Pancreas (tissue), 10 donors: ENCODE data around the gene GUCD1. TPM values are rescaled to one million over a fixed set of nuclear protein-coding genes. Genes with fewer than 3 reads are reported as not detected.
"Not testable (repeated sequence)": the region's sequence is repeated elsewhere in the genome, so short reads cannot be mapped to it uniquely, and the experiment has no call there.

Experiments
- ATAC-seq, 4 donors: fragments of 200-7000 bp; cut with Tn5 transposase; one replicate each; pipeline versions ENCODE4 v1.8.0 to v1.9.1; 2020; ENCODE audit warnings: mild to moderate bottlenecking in 4 of 4, moderate library complexity in 4 of 4
- DNase-seq, 6 donors: peaks; one replicate each; pipeline ENCODE4 v3.0.0-alpha.2; 2020
- FAIRE-seq: peaks from 2 replicates; lab custom pipeline; 2012; peaks lifted over from hg19 to GRCh38; lab: Jason Lieb, UNC
- H3K27ac ChIP-seq, 4 donors: fragments of 200-600 bp; sonication (generic); 1 replicate in 3 of 4; 2 replicates in 1 of 4; pipeline versions ENCODE4 v1.5.0 to v1.8.0; 2020
- H3K27me3 ChIP-seq, 4 donors: fragments of 200-600 bp; one replicate each; pipeline ENCODE4 v1.8.0; 2021
- H3K36me3 ChIP-seq, 3 donors: fragments of 200-600 bp; sonication (generic) in 1 of 3; one replicate each; pipeline versions ENCODE4 v1.5.0 to v1.8.0; 2020 to 2021
- H3K4me1 ChIP-seq, 3 donors: fragments of 200-600 bp; one replicate each; pipeline ENCODE4 v1.8.0; 2021
- H3K4me3 ChIP-seq, 4 donors: fragments of 200-600 bp; sonication (generic) in 2 of 4; one replicate each; pipeline versions ENCODE4 v1.5.0 to v1.8.0; 2020 to 2021
- H3K9me3 ChIP-seq, 4 donors: fragments of 200-600 bp; one replicate each; pipeline ENCODE4 v1.8.0; 2021
- WGBS, 2 donors: extraction: QIAGEN DNeasy Blood & Tissue Kit; methylation state at CpG; one replicate each; pipeline ENCODE4 v1.1.7; 2013; 5-methylcytosine and 5-hydroxymethylcytosine counted together
- intact Hi-C, 3 donors: fragments of 100-400 bp; cut with DNase I; formaldehyde crosslinking; loops; one replicate each; pipeline versions ENCODE4 v1.11.1 to v1.14.2; 2022
- polyA plus RNA-seq, 2 donors: library from polyadenylated mRNA; stranded (reverse); fragments of 200-250 nt; gene quantifications; one replicate each; pipeline ENCODE4 v1.2.3, GENCODE V29; 2013
- total RNA-seq, 6 donors: library from RNA; stranded (reverse); fragmentation: NEBNext Ultra II Directional in 4 of 6; extraction: Animal tissue kit (Norgen Biotek cat#: 25700) in 4 of 6; gene quantifications; one replicate each; pipeline versions ENCODE4 v1.2.1 to v1.2.4, GENCODE V29; 2021 to 2023
- TF ChIP-seq, protein P1 (sequence below), 4 donors: fragments of 200-600 bp; sonication (generic) in 3 of 4; IDR thresholded peaks; one replicate each; pipeline versions ENCODE4 v1.5.0 to v1.8.0; 2021; ENCODE audit warnings: antibody characterized with exemption in 4 of 4
- donor health status: healthy with polysubstance abuse.
- donor health status: DM: no; HTN: no; CAD: no; lungs with moderate emphysema.
- donor health status: DM: no; HTN: no; CAD: no.
- donor health status: control.
- donor health status: control.
- donor health status: Bipolar disorder and iron deficiency.
- donor health status: DM: yes; HTN: yes; CAD: no.
- donor health status: DM: no; HTN: no; CAD: no.
- donor health status: DM: no; HTN: no; CAD: no.
- donor health status: DM: yes; HTN: yes; CAD: no.

GUCD1 gene
- total RNA-seq (10 to 100 TPM; 41.0 to 55.2 (median 46.3) TPM), polyA plus RNA-seq (10 to 100 TPM; 39.9 to 41.1 TPM)

DNA sequence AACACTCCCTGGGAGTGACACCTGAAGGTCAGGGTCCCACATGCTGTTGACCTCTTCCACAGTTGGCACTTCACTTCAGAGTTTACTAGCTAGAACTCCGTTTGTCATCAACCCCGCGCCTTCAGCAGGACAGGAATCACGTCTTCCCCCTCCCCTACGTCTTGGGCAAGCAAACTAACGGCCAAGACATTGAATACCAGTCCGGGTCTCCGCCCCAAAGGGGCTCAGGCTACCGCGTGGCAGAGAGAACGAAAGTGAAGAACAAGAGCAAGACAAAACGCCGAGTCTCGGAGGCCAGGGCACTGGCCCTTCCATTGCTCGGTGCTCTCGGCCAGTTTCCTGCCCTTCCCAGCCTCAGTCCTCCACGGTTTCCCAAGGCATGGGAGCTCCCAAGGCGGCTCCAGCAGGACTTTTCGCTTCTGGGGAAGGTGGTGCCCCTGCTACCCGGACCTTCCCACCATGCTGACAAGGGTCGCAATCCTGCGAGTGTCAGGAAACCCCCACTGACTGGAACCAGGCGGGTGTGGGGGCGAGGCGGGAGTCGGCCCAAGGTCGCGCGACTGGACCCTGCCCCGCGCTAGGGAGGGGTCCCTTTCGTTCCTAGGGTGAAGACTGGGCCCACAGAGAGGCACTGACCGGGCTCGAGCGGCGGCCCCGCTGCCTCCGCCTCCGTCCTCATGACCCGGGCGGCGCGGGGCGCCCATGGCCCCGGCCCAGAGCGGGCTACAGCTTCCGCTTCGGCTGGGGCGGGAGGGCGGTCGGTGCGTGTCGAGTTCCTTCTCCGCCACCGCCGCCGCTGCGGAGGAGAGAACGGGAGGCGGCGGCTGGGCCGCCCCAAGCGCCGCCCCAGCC, at the start of gene GUCD1:
Gene GUCD1 (minus strand): TSS at position 826 of the 852 bp plus-strand sequence. CDS start 147 bp downstream, at position 679.
- Histone ChIP-seq H3K9me3 (no peaks in the 10 kb centered on the region), H3K4me3 (peak within 1 kb of the TSS; percentile 57 to 95 (median 92)), H3K27ac (peak within 1 kb of the TSS; percentile 94 to 98 (median 95)), H3K4me1 (peaks cover 16 to 39% (median 26%) of the 10 kb centered on the region in 3 donors), H3K27me3 (no peaks in the 10 kb centered on the region), H3K36me3 (peaks cover 0 to 10% (median 5%) of the 10 kb centered on the region in 3 donors)
- FAIRE-seq (no peak), DNase-seq (peak in 5 of 6 donors; percentile 33 to 71 (median 49)), ATAC-seq (peak in 1 of 4 donors; percentile 0)
- 0% methylated on average over 45 to 64 of the region's 64 CpGs for WGBS, 2 donors
- intact Hi-C loops, result no loop called here
- TF ChIP-seq, protein P1, sequence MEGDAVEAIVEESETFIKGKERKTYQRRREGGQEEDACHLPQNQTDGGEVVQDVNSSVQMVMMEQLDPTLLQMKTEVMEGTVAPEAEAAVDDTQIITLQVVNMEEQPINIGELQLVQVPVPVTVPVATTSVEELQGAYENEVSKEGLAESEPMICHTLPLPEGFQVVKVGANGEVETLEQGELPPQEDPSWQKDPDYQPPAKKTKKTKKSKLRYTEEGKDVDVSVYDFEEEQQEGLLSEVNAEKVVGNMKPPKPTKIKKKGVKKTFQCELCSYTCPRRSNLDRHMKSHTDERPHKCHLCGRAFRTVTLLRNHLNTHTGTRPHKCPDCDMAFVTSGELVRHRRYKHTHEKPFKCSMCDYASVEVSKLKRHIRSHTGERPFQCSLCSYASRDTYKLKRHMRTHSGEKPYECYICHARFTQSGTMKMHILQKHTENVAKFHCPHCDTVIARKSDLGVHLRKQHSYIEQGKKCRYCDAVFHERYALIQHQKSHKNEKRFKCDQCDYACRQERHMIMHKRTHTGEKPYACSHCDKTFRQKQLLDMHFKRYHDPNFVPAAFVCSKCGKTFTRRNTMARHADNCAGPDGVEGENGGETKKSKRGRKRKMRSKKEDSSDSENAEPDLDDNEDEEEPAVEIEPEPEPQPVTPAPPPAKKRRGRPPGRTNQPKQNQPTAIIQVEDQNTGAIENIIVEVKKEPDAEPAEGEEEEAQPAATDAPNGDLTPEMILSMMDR (IDR thresholded peaks at IDR 0.05), result no peak

DNA sequence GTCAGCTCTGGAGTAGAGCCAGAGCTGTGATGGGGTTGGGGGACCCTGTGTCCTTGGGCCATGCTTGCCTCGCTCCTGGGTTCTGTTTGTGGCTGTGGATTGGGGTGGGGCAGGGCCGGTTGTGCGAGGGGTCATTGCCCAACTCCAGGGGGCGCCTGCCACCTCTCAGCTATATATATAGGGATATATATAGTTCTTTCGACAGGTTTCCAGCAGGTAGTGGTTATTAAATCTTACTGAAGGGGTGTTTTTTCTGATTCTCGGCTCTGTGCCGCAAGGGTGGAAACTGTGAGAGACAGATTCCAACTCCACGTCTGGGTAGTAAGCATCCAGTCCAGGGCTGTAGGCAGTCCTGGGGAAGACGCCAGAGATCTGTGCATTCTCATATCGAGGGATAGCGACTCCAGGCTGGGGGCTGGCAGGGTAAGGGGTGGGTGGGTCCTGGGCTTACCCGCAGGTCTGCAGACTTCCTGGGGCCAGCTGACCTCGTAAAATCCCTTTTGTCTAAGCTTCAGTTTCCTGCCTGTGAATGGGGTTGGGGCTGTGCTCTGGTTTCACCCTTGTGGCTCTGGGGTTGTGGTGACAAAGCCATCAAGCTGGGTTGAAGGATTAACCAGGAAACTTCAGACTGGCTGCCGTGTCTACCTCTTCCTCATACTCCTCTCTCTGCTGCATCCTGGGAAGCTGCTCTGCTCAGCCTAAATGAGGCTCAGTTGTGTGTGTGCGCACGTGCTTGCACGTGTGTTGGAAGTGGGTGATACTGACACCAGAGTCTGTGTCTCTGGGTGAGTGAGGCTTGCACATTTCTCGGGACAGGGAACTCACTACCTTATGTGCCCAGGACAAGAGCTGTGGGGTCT, 49.1 kb upstream of the GUCD1 start:
- 25 to 28% methylated on average over 18 of the region's 18 CpGs for WGBS, 2 donors

GRCh38 chr22:24602847-24603769, 48.2 kb upstream of the GUCD1 start, which contains the start of gene GGT1:
Gene GGT1, plus strand, starts transcription at chr22:24603193. Its CDS starts 7,889 bp downstream, at chr22:24611082.
- WGBS, 2 donors, result 42 to 52% methylated on average over 20 to 22 of the region's 22 CpGs
- ATAC-seq, result peak; percentile 22 to 45 (median 34)
- FAIRE-seq, intact Hi-C loops, H3K9me3 ChIP-seq, H3K36me3 ChIP-seq, H3K27me3 ChIP-seq: not testable (repeated sequence)
- H3K27ac ChIP-seq, result peak within 1 kb of the TSS; percentile 55 to 76 (median 65)
- peaks cover 6 to 17% (median 15%) of the 10 kb centered on the region in 3 donors for H3K4me1 ChIP-seq
- peak within 1 kb of the TSS in 2 of 4 donors; percentile 36 to 49 for H3K4me3 ChIP-seq
- peak in 4 of 6 donors; percentile 43 to 68 (median 58) for DNase-seq

More for the DNA sequence above, 49.1 kb upstream of the GUCD1 start:
- H3K27me3 ChIP-seq, intact Hi-C loops, H3K9me3 ChIP-seq, H3K36me3 ChIP-seq, FAIRE-seq: not testable (repeated sequence)
- peak overlapping the region in 2 of 4 donors; percentile 36 to 49 for H3K4me3 ChIP-seq
- ATAC-seq, result peak; percentile 17 to 43 (median 26)
- H3K27ac ChIP-seq, result peak overlapping the region; percentile 55 to 76 (median 65)
- DNase-seq, result peak in 3 of 6 donors; percentile 29 to 67 (median 45)
- peaks cover 6 to 17% (median 15%) of the 10 kb centered on the region in 3 donors for H3K4me1 ChIP-seq

DNA sequence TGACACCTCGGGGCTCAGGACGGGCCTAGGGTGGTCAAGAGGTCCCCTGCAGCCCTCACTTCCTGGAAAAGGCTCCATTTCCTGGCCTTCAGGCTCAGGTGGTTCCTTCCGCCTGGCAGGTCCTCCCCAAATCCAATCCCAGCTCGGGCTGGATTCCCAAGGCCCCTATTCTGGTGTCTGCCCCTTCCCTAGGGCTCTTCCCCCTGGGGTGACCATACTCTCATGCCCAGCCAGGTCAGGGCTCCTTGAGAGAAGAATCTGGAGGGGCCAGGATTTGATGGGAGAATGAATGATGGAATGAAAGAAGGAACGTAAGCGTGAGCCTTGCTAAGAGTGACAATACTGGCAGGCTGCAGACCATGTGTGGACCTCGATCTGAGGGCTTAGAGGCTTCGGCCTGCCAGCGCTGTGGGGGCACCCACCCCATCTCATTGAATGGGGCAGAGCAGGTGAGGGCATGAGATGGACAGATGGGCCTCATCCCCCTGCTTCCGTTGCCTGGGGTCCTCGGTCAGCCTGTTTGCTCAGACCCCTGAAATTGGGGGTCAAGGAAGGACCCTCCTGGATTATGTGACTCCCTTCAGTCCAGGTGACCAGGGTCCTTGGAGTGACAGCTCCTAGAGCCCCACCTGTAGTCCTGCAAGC, 47.3 kb upstream of the GUCD1 start:
- DNase-seq (peak in 1 of 6 donors; percentile 44), ATAC-seq (peak in 2 of 4 donors; percentile 1 to 4)
- H3K4me3 ChIP-seq, FAIRE-seq, H3K36me3 ChIP-seq, H3K27me3 ChIP-seq, intact Hi-C loops, H3K9me3 ChIP-seq: not testable (repeated sequence)
- Histone ChIP-seq H3K4me1 (peaks cover 6 to 17% (median 15%) of the 10 kb centered on the region in 3 donors), H3K27ac (peak overlapping the region; percentile 9 to 76 (median 65))
- 60 to 63% methylated on average over 11 of the region's 11 CpGs for WGBS, 2 donors

GRCh38 chr22:24601217-24602104, 46.5 kb upstream of the GUCD1 start:
- Histone ChIP-seq H3K4me1 (peaks cover 6 to 17% (median 15%) of the 10 kb centered on the region in 3 donors), H3K27ac (peak overlapping the region; percentile 9 to 76 (median 65)), H3K27me3 (no peaks in the 10 kb centered on the region), H3K36me3 (no peaks in the 10 kb centered on the region), H3K9me3 (no peaks in the 10 kb centered on the region), H3K4me3 (no peak overlapping the region)
- ATAC-seq, result peak; percentile 78 to 91 (median 87)
- FAIRE-seq, result no peak
- intact Hi-C loops, result no loop called here
- TF ChIP-seq, protein P1 (IDR thresholded peaks at IDR 0.05), result no peak
- WGBS, 2 donors, result 31 to 36% methylated on average over 11 to 12 of the region's 12 CpGs
- peak; percentile 88 to 97 (median 93) for DNase-seq

DNA sequence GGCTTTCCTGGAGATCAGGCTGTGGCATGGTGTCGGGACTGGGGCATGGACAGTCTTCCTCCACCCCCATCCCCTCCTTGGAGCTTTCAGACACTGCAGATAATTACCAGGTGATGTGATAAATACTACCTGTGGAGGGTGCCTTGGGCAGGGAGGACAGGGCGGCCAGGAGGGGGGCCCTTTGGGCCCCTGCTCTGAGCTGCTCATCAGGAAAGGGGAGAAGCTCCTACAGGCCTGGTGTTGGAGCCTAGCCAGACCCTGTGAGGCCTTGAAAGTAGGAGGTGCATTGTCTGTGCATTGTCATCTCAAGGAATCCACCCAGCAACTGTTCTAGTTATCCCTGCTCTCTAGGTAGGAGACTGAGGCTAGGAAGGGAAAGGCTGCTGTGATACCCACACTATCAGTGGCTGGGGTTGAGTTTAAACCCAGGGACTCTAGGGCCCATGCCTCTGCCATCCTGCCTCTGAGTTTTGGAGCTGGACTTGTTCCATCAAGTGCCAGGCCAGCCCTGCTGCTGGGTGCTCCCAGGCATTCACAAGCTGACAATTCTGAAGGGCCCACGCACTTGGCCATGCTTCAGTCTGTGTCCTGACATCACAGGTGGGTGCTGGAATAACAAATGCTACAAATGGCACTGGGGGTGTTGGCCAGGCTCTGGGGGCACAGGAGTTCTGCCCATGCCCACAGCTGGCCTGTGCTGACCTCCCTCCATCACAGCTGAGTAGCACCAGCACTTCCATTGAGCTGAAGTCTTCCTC, 45.2 kb upstream of the GUCD1 start:
- intact Hi-C loops, result not testable (repeated sequence)
- WGBS, 2 donors, result 79 to 88% methylated on average over 3 of the region's 3 CpGs

More for the DNA sequence above, 45.2 kb upstream of the GUCD1 start:
- DNase-seq, result peak in 2 of 6 donors; percentile 7 to 50
- H3K27me3 ChIP-seq, ATAC-seq, FAIRE-seq, H3K9me3 ChIP-seq, H3K36me3 ChIP-seq, H3K4me3 ChIP-seq: not testable (repeated sequence)
- H3K27ac ChIP-seq, result peak overlapping the region in 2 of 4 donors; percentile 24 to 76
- H3K4me1 ChIP-seq, result peaks cover 6 to 17% (median 15%) of the 10 kb centered on the region in 3 donors
